GM18858 (cell line): ENCODE data around the gene PRR22.
A peak's percentile ranks its signal among the peaks of the same experiment; 100 is the strongest.

ENCODE experiments used
- ATAC-seq: cut with Tn5 transposase; IDR thresholded peaks from one replicate; pipeline ENCODE4 v1.9.1; 2021; ENCODE audit not compliant: unreplicated experiment

PRR22 gene

DNA sequence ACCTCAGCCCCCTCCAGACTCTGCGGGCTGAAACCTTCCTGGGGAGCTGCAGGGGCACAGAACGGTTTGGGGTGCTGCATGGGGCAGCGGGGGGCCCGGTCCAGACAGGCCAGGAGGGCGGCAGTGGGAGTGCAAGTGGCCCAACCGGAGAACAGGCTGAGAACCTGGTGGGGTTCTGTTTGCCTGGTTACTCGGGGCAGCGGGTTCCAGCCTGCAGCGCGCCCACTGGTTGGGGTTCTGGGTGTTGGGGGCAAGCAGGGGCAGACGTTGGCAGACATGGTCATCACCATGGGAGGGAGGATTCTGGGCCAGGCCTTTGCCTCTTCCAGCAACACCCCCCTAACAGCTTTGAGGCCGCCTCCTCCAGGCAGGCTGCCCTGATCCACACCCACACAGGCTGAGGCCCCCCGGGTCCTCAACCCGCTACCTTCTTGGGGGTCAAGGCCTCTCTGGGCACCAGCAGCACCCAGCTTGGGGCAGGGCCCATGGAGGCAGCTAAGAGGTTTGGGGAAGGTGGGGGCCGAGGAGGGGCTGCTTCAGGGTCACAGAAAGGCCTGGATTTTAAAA lies at the start of gene PRR22:
Gene PRR22, minus strand, starts transcription at position 166 of the 567 bp plus-strand sequence. Its CDS starts 86 bp downstream, at position 80.
- ATAC-seq, result no peak

DNA sequence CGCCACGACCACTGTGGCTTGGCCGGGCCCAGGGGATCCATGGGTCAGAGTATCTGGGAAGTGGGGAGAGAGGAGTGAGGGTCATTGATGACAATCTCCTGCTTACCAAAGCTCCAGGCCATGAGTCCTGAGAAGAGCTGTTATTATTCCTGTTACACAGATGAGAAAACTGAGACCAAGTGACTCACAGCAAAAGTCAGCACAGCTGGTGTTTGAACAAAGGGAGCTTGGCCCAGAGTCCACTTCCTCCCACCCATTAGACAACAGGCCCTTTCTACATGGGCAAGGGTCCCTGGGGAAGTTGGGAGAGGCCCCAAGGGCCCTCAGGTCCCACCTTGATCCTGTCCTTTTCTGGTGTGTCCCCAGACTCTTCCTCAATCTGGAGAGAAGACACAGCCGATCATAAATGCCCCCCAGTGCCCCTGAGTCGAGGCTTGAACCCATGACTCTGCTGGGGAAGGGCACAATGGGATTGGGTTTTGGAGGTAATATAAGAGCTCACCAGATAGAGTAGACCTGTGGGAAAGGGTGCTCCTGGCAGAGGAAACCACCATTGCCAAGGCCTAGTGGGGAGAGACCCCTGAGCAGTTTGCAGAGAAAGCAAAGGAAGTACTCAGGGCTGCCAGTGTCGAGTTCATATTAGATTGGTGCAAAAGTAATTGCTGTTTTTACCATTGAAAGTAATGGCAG lies 48.1 kb upstream of the PRR22 start:
- no peak for ATAC-seq

DNA sequence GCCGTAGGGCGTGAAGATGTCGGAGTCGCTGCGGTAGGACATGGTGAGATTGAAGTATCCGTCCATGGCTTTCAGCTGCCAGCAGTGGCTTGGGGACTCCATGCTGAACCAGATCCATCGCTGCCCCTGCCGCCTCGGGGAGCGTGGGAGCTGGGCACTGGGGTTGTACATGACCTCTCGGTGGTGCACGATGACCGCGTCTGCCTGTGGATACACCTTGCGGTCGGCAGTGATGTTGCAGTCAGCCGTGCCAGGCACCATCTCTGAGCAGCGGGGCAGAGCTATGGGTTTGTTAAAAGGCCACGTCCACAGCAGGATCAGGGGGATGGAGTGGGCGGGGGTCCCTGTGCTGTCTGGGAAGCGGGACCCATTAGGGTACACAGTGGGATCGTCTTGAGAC lies 47.5 kb upstream of the PRR22 start:
- ATAC-seq, result no peak

DNA sequence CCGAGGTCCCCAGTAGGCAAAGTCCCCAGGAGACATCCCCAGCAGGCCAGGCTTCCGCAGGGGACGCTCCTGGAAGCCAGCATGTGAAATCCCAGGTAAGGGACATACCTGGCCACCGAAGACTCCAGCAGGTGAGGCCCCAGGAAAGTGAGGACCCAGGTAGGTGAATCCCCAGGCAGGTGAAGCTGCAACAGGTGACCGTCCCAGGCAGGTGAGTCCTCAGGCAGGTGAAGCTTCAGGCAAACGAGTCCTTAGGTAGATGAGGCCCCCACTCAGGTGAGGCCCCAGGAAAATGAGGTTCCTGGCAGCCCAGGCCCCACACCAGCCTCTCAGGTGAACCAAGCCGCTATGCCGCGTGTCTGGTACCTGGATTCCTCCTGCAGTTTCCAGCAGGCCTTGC lies 46.6 kb upstream of the PRR22 start:
- no peak for ATAC-seq

DNA sequence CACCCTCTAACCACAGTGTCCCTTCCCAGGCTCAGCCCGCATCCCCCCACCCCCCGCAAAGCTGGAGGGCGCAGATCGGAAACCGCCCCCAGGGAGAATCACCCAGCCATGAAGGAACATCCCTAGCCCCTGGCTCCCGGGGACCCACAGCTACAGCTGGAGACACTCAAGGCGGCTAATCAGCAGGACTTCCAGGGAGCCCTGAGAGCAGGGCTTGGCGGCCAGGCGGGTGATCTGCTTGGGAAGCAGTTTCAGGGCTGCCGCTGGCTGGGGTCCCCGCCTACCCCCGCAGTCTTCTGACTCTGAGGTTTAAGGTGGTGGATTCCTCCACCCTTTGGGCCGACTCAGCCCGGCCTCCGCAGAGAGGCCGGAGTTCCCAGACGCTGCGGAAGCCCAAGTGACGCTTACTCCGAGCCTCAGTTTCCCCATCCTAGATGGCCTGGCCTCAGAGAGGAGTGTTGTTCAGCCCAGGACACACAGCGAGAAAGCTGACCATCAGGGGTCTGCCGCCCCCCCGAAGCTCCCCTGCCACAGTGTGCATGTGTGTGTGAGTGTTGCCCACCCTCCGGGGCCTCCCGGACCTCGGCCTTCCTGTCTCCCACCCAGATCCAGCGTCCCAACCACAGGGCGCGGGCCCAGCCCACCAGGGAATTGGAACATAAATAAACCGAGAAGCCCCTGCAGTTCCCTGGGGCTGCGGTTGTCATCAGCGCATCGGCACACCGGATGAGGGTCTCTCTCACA lies 45.2 kb upstream of the PRR22 start:
- no peak for ATAC-seq

DNA sequence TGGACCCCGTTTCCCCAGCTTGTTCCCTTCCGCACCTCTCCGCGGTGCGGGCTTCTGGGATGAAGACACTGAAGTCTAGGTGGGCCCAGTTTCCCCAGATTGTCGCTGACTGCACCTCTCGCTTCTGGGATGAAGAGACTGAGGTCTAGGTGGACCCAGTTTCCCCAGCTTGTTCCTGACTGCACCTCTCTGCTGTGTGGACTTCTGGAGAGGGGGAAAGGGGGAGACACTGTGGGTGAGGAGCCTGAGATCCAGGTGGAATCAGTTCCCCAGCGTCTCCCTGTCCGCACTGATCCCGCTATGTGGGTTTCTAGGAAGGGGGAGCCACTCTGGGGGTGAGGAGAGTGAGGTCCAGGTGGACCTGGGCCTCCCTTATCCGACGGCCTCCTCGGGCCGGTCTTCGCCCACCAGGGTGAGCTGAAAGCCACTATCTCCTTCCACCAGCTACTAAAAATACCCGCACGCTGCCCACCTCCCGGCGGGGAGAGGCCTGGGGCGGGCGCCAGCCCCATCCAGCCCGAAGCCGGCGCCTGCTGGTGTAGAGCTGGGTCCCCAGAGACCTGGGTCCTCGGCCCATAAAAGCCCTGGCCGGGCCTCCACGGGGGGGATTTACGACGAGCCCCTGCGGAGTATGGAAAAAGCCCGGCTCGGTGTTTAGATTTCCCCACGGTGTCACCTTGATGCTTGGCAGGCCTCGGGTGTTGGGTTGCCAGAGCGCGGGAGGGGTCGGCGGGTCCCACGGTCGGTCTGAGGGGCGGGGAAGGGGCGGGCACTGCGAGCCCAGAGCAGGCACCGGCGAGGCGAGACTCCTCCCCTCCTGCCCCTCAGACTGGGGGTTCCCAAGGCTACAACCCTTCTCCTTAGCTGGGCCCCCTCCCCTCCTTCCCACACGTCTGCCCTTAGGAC lies 44.4 kb upstream of the PRR22 start:
- ATAC-seq, result no peak

DNA sequence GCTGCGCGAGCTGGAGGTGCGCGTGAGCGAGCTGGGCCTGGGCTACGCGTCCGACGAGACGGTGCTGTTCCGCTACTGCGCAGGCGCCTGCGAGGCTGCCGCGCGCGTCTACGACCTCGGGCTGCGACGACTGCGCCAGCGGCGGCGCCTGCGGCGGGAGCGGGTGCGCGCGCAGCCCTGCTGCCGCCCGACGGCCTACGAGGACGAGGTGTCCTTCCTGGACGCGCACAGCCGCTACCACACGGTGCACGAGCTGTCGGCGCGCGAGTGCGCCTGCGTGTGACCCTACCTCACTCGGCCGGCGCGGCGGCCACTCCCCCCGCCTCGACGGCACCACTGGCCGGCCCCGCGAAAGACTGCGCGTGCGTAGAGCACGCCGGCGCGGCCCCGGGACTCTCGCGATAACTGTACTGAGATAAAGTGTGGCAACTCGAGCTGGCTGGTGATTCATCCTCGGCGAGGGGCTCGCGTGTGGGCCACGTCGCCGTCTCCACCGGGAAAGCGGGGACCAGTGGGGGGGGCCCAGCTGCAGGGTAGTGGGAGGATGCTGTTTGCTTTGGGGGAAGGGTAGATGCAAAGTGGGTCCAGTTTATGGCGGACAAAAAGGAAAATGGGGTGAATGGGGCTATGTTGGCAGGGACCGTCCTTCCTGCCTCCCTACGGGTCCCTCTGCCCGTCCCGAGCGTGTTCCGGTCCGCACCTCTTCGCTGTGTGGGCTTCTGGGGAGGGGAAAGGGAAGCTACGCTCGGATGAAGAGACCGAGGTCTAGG lies 43.5 kb upstream of the PRR22 start:
- ATAC-seq, result peak; percentile 64

DNA sequence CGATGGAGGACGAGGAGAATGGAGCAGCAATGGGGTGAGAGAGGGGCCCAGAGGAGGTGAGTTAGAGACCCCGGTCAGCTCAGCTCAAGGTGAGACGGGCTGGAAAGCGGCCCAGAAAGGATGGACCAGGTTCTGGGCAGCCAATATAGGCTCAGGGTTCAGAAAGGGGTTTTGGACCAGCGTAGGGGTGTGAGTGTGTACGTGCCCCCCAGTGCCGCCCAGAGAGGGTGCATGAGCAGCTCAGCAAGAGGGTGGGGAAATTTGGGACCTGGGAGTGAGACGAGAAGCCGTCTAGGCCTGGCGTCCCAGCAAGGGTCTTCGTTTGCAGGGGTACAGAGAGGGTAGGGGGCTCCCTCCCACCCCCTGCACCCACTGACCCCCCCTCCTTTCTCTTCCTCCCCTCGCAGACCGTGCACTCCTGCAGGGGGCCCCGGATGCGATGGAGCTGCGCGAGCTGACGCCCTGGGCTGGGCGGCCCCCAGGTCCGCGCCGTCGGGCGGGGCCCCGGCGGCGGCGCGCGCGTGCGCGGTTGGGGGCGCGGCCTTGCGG lies 42.9 kb upstream of the PRR22 start:
- no peak for ATAC-seq

DNA sequence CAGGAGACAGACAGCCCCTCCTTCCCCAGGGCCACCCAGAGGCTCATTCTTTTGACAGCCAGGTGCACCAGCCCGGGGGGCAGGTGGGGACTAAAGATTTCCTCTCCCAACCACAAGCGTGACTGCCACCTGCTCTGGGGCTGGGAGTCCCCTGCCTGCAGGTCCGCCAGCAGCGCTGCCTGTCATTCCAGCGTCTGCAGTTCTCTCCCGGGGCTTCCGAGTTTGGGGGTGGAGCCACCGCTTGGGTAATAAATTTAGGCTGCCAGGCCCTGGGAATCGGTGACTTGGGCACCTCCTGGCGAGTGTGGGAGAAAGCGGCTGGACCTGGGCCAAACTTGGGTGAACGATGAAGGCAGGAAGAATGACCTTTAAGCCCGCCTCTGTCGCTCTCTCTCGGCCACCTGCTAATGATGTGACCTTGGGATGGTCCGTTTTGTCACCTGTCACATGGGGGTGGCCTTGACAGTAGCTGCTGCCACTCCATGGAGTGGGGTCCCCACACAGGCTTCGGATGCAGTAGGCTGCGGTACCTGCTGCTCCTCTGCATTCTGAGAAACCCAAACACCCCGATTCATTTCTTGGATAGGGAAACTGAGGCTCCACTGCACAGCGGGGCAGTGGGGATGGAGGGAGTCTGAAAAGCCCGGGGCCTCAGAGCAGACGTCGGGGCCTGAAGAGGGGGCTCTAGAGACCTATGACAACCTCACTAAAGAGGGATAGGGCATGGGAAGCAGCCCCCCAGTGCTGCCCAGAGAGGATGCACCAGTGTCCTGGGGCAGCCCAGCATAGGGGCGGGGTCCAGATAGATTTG lies 42.2 kb upstream of the PRR22 start:
- ATAC-seq, result no peak

DNA sequence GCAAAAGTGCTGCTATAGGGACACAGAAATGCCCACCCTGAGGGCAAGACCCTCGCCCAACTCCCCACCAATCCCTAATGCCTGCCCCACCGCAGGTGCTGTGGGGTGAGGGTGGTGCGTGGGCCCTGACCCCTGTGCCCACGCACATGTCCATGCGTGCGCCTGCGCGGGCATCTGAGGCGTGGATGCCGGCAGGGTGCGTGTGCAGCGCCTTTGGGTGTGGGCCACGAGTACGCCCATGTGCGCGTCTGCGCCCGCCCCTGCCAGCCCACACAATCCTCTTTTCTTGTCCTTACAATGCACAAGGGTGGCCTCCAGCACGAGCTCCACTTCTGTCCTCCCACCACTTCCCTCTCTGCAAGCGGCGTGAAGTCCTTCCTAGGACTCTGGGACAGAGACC lies 40.6 kb upstream of the PRR22 start:
- ATAC-seq, result no peak

DNA sequence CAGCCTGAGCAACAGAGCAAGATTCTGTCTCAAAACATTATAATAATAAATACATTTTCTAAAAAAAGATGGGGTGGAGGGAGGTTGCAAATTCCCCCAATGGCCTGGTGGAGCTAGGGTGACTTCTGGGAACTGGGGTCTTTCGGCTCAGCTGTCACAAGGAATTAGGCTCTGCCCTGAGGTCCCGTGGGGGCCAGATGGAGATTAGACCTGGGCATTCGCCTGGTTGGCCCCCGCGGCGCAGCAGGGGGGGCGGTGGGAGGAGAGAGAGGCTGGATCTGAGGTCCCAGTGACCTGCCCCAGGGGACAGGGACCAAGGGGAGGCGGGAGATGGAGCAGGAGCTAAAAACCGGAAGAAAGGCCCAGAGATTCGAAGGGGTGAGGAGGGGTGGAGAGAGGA lies 40.2 kb upstream of the PRR22 start:
- no peak for ATAC-seq

DNA sequence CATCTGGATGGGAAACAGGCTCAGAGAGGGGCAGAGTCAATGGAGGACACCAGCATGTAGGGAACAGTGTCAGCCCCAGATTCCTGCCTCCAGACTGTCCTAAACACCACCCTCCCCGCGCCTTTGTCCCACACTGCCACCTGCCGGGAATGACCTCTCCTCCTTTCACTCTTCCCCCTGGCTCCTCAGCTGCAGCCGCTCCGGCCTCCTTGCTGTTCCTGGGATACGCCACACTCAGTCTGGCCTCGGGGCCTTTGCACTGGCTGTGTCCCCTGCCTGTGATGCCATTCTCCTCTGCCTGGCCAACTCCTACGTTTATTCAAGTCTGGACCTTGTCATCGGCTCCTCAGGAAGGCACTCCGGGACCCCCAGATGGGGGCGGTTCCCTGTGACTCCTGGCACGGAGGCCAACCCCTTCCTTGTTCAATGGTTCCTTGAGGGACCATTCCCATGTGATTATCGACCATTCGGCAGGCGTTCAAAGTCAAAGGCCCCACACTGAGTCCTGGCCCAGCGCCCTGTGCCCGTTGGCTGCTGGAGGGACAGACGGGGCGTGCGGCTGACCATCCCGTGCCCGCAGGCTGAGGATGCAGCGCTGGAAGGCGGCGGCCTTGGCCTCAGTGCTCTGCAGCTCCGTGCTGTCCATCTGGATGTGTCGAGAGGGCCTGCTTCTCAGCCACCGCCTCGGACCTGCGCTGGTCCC lies 39.2 kb upstream of the PRR22 start:
- ATAC-seq, result no peak

DNA sequence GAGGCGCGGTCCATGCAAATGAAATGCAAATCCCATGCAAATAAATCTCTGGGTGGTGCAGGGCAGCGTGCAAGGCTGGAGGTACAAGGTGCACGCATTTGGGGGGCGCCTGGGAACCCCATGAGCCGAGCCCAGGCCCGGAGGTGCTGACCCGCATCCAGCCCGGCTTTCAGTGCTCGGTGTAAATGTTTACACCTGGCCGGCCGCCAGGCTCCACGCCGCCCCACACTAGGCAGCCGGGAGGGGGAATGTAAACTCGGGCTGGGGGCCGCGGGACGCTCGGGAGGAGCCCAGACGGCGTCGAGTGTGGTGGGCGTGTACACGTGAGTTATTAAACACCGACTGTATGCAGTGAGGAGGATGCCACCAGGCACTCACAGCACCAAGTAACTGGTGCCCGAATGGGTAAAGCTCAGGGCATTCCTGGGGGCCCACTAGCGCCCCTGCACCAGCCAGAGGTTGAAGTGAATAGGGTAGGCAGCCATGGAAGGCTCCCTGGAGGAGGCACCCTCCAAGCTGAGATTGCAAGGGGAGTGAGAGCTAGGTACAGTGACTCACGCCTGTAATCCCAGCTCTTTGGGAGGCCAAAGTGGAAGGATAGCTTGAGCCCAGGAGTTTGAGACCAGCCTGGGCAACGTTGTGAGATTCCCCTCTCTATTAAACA lies 37.8 kb upstream of the PRR22 start:
- no peak for ATAC-seq

DNA sequence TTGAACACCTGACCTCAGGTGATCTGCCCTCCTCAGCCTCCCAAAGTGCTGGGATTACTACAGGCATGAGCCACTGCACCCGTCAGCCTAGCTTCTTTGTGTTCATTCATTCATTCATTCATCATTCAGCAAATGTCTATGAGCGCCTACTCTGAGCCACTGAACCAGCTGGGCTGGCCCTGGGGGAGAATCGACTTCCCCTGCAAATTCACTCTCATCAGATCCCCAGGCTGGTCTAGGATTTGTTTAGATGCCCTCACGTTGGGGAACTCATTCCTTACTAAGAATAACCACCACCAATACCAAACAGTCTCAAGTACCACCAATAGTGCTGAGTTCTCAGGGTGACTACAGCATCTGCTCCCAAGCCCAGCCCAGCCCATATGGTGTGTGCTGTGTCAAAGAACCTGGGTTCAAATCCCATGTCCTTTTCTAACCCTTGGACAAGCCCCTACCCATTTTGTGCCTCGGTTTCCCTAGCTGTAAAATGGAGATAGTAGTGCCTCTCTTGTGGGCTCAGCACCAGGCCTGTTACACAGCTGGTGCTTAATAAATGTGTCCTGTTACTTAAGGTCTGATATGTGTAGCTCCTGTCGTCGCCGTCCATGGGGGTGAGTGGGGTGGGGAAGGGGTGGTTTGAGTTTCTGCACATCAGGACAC lies 37.1 kb upstream of the PRR22 start:
- no peak for ATAC-seq

DNA sequence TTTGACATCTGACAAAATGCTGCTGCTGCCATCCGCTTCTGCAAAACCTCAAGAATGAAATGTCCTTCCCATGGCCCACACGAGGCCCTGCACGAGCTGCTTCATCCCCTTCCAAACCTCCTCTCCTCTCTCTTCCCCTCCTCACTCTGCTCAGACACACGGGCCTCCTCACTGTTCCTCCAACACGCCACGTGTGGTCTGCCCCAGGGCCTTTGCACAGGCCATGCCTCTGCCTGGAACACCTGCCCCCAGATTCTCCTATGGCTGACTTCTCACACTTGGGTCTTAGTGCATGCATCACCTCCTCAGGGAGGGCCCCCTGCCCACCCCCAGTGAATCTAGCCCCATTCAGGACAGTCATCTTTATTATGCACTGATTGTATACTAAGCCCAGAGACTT lies 36.2 kb upstream of the PRR22 start:
- no peak for ATAC-seq

DNA sequence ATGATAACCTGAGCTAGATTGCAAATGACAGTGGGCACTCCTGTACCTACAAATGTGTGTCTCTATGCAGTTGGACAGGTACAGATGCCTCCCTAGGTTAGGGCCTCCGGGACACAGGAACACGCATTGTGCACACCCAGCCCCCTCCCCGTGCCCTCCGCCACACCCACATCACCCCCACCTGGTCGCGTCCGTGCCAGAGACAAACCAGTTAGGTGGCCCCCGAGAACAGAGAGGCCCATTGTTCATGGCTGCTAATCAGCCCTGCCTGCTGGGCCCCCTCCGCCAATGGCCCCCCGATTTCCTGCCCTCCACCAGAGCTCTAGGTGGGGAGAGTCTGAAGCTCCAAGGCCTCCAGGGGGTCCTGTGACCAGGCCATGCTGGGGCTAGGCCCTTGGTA lies 34.0 kb upstream of the PRR22 start:
- no peak for ATAC-seq

DNA sequence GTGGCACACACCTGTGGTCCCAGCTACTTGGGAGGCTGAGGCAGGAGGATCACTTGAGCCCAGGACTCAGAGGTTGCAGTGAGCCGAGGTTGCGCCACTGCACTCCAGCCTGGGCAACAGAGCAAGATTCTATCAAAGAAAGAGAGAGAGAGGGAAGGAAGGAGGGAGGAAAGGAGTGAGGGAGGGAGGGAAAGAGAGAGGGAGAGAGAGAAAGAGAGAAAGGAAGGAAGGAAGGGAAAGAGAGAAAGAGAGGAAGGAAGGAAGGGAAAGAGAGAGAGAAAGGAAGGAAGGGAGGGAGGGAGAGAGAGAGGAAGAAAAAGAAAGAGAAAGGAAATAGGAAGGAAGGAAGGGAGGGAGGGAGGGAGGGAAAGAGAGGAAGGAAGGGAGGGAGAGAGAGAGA lies 32.7 kb upstream of the PRR22 start:
- no peak for ATAC-seq

DNA sequence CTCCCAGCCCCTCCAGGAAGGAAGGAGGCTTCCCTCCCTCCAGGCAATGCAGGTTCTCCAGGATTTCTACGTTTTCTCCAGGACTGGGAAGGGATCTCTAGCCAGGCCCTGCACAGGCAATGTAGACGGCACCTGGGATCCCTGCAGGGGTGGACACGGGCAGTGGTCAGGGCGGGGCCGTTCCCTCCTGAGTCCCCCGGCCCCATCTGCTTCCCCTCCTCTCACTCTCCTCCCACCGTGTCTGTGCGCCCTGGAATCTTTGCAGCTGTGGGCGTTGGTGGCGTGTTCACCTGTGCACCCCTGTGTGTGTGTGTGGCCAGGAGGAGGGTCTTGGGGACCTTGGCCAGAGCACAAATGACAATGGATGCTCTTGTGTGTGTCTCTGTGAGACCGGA lies 30.3 kb upstream of the PRR22 start:
- no peak for ATAC-seq
